Measurements from ENCODE around the gene SLC1A5. TPM values are rescaled to one million over a fixed set of nuclear protein-coding genes. Genes with fewer than 3 reads are reported as not detected.

Gene SLC1A5
- total RNA-seq, 6 experiments from 2014 or later: 1.8 to 8.0 (median 4.4) TPM

- peak in 1 of 3 donors; percentile 53 for DNase-seq
- Histone ChIP-seq H3K4me1 (peaks cover 0 to 6% (median 0%) of the 10 kb centered on the region in 4 donors), H3K4me3 (no peak overlapping the region), H3K27me3 (no peaks in the 10 kb centered on the region), H3K27ac (peak overlapping the region; percentile 26 to 46 (median 43)), H3K9me3 (no peaks in the 10 kb centered on the region), H3K36me3 (no peaks in the 10 kb centered on the region)
- ATAC-seq: peak; percentile 17 to 48 (median 24)
- intact Hi-C loops (cut with DNase I): loop anchor here (5.0 to 10.0 kb wide), 2 partner anchors 87 to 240 kb away; no protein-coding TSS in a partner anchor
- WGBS (ENCODE audit: insufficient coverage, low coverage, low lambda C conversion rate, missing lambda C conversion rate): 55% methylated on average over 7 of the region's 39 CpGs
- no peak for TF ChIP-seq POLR2A (IDR thresholded peaks at IDR 0.05)
- TF ChIP-seq CTCF (IDR thresholded peaks at IDR 0.05): no peak
Measured at GRCh38 chr19:46755077-46755852, 33.1 kb downstream of the SLC1A5 start.

- WGBS (ENCODE audit: insufficient coverage, low coverage, low lambda C conversion rate, missing lambda C conversion rate): 26% methylated on average over 4 of the region's 4 CpGs
Measured at GRCh38 chr19:46753420-46754155, 34.8 kb downstream of the SLC1A5 start.

GRCh38 chr19:46748325-46749109, 39.9 kb downstream of the SLC1A5 start:
- intact Hi-C loops (cut with DNase I): no loop called here
- H3K4me1 ChIP-seq: peaks cover 0 to 24% (median 0%) of the 10 kb centered on the region in 4 donors

More at GRCh38 chr19:46753420-46754155, 34.8 kb downstream of the SLC1A5 start:
- intact Hi-C loops (cut with DNase I): loop anchor here (10.0 kb wide), 1 partner anchor 241 kb away; no protein-coding TSS in a partner anchor
- TF ChIP-seq CTCF (IDR thresholded peaks at IDR 0.05) (peak; percentile 33 to 54 (median 50)), POLR2A (IDR thresholded peaks at IDR 0.05) (no peak)
- DNase-seq: peak in 1 of 3 donors; percentile 66
- Histone ChIP-seq H3K27me3 (no peaks in the 10 kb centered on the region), H3K4me3 (no peak overlapping the region), H3K36me3 (no peaks in the 10 kb centered on the region), H3K4me1 (no peaks in the 10 kb centered on the region), H3K9me3 (no peaks in the 10 kb centered on the region), H3K27ac (no peak overlapping the region)
- peak; percentile 23 to 46 (median 28) for ATAC-seq

More at GRCh38 chr19:46748325-46749109, 39.9 kb downstream of the SLC1A5 start:
- DNase-seq (no peak), ATAC-seq (no peak)
- H3K36me3 ChIP-seq: no peaks in the 10 kb centered on the region
- H3K27me3 ChIP-seq: no peaks in the 10 kb centered on the region
- H3K9me3 ChIP-seq: no peaks in the 10 kb centered on the region
- 72% methylated on average over 19 of the region's 21 CpGs for WGBS (ENCODE audit: insufficient coverage, low coverage, low lambda C conversion rate, missing lambda C conversion rate)
- no peak overlapping the region for H3K4me3 ChIP-seq
- no peak for TF ChIP-seq POLR2A (IDR thresholded peaks at IDR 0.05)
- peak; percentile 50 to 70 (median 65) for TF ChIP-seq CTCF (IDR thresholded peaks at IDR 0.05)
- H3K27ac ChIP-seq: no peak overlapping the region
